K562 (cell line): ENCODE results near the gene KRTAP29-1. TPM values are rescaled to one million over a fixed set of nuclear protein-coding genes. Genes with fewer than 3 reads are reported as not detected.
A peak's percentile ranks its signal among the peaks of the same experiment; 100 is the strongest.

Experiments
- ATAC-seq: fragments of 200-7000 bp; cut with Tn5 transposase; 3 replicates; pipeline ENCODE4 v1.9.1; 2020; ENCODE audit warnings: moderate library complexity
- BruUV-seq: library from RNA; stranded (reverse); fragments of 400-500 nt; replicated peaks from 2 replicates; lab custom pipeline; 2021; lab: Mats Ljungman, UMichigan
- CTCF ChIA-PET: fragments of 300-600 bp; formaldehyde crosslinking; extraction: SDS; loops from one replicate; lab custom pipeline; 2021; ENCODE audit warnings: low intra/inter-chr PET ratio; lab: Yijun Ruan, JAX
- POLR2A ChIA-PET: fragments of 300-600, 350-650 bp; sonication (Branson Sonifier 250); formaldehyde crosslinking; extraction: SDS; loops from one replicate; lab custom pipeline; 2021; ENCODE audit warnings: antibody characterized with exemption, inconsistent platforms; lab: Yijun Ruan, JAX
- DNase-seq, 4 experiments: peaks; one replicate each; pipeline versions ENCODE4 v3.0.0 to v3.0.0-alpha.2; 2011 to 2018; ENCODE audit warnings: low spot score in 3 of 4, mixed read lengths in 3 of 4; ENCODE audit errors: extremely low read depth in 1 of 4
- FAIRE-seq: peaks from 2 replicates; lab custom pipeline; 2011; peaks lifted over from hg19 to GRCh38; lab: Jason Lieb, UNC
- H2AFZ ChIP-seq: 2 replicates; pipeline ENCODE4 v1.6.0; 2011; ENCODE audit warnings: low read depth, low read length, control low read depth, inconsistent platforms
- H3K27ac ChIP-seq: fragments of 200-600 bp; 3 replicates; pipeline ENCODE4 v1.8.0; 2011; ENCODE audit warnings: low read depth, mild to moderate bottlenecking, control low read depth, inconsistent platforms, low read length, moderate library complexity, mixed read lengths; ENCODE audit errors: extremely low read depth
- H3K27me3 ChIP-seq, 2 experiments: fragments of 300-600 bp in 1 of 2; 2 replicates in 1 of 2; 3 replicates in 1 of 2; pipeline versions ENCODE4 v1.6.0 to v1.8.0; 2011; ENCODE audit warnings: inconsistent platforms in 2 of 2, low read length in 2 of 2, mild to moderate bottlenecking in 1 of 2, mixed read lengths in 1 of 2, moderate library complexity in 1 of 2; ENCODE audit not compliant: control insufficient read depth in 2 of 2, insufficient read depth in 2 of 2
- H3K36me3 ChIP-seq: fragments of 300-600 bp; 3 replicates; pipeline ENCODE4 v1.8.0; 2011; ENCODE audit warnings: mild to moderate bottlenecking, low read length, inconsistent platforms; ENCODE audit not compliant: control insufficient read depth, insufficient read depth
- H3K4me1 ChIP-seq, 2 experiments: fragments of 200-600 bp in 1 of 2; replicated peaks in 1 of 2; 2 replicates in 1 of 2; 3 replicates in 1 of 2; pipeline versions ENCODE4 v1.5.1 to v1.8.0; 2011; ENCODE audit warnings: inconsistent platforms in 2 of 2, low read length in 2 of 2, mild to moderate bottlenecking in 1 of 2, mixed read lengths in 1 of 2, moderate library complexity in 1 of 2; ENCODE audit not compliant: control insufficient read depth in 2 of 2, insufficient read depth in 2 of 2
- H3K4me2 ChIP-seq: 2 replicates; pipeline ENCODE4 v1.6.1; 2011; ENCODE audit warnings: low read length, control low read depth, inconsistent platforms, mixed read lengths; ENCODE audit not compliant: insufficient read depth
- H3K4me3 ChIP-seq: fragments of 200-600 bp; sonication (generic), shearing (Covaris generic); 2 replicates; pipeline ENCODE4 v1.5.1; 2016; ENCODE audit warnings: control low read depth, inconsistent platforms
- H3K79me2 ChIP-seq: fragments of 200-600 bp; 3 replicates; pipeline ENCODE4 v1.8.0; 2011; ENCODE audit warnings: low read length, inconsistent platforms; ENCODE audit not compliant: control insufficient read depth, insufficient read depth
- H3K9ac ChIP-seq, 2 experiments: 2 replicates each; pipeline versions ENCODE4 v1.6.0 to v1.6.1; 2011; ENCODE audit warnings: low read depth in 2 of 2, low read length in 2 of 2, control low read depth in 1 of 2, inconsistent platforms in 1 of 2, mild to moderate bottlenecking in 1 of 2, mixed read lengths in 1 of 2; ENCODE audit not compliant: insufficient read depth in 1 of 2
- H3K9me1 ChIP-seq: one replicate; pipeline ENCODE4 v1.6.0; 2011; ENCODE audit warnings: inconsistent platforms, mild to moderate bottlenecking, low read length, moderate library complexity; ENCODE audit not compliant: control insufficient read depth, insufficient read depth
- H3K9me3 ChIP-seq: replicated peaks from 2 replicates; pipeline ENCODE4 v1.5.1; 2011; ENCODE audit warnings: low read depth, low read length, inconsistent platforms; ENCODE audit not compliant: control insufficient read depth, insufficient read depth
- H4K20me1 ChIP-seq: replicated peaks from 2 replicates; pipeline ENCODE4 v1.6.1; 2011; ENCODE audit warnings: low read length, inconsistent platforms, mixed read lengths; ENCODE audit not compliant: control insufficient read depth, insufficient read depth
- ASH1L ChIP-seq: fragments of 450-650 bp; IDR thresholded peaks from 2 replicates; pipeline ENCODE4 v1.6.1; 2018; ENCODE audit warnings: borderline replicate concordance, mild to moderate bottlenecking, low read depth; ENCODE audit not compliant: partially characterized antibody
- E4F1 ChIP-seq: fragments of 250-450 bp; sonication (Bioruptor Pico); IDR thresholded peaks from 2 replicates; pipeline ENCODE4 v1.5.0; 2021; ENCODE audit warnings: mild to moderate bottlenecking, borderline replicate concordance
- HDAC8 ChIP-seq: fragments of 450-650 bp; IDR thresholded peaks from 2 replicates; pipeline ENCODE4 v1.6.1; 2016; ENCODE audit warnings: mild to moderate bottlenecking, missing genetic modification characterization, moderate library complexity, missing compliant biosample characterization
- SIN3B ChIP-seq: fragments of 450-650 bp; IDR thresholded peaks from 2 replicates; pipeline ENCODE4 v1.6.1; 2017; ENCODE audit warnings: low read depth, mild to moderate bottlenecking, moderate library complexity
- SRSF3 ChIP-seq: fragments of 200-400 bp; formaldehyde crosslinking; IDR thresholded peaks from 2 replicates; pipeline ENCODE4 v1.6.1; 2016; ENCODE audit warnings: mild to moderate bottlenecking, low read length, moderate library complexity; ENCODE audit not compliant: insufficient read depth
- USF2 ChIP-seq: sonication (generic); formaldehyde crosslinking; IDR thresholded peaks from 2 replicates; pipeline ENCODE4 v1.5.0; 2020; ENCODE audit warnings: missing genetic modification reagents
- ZKSCAN1 ChIP-seq: fragments of 150-350 bp; IDR thresholded peaks from 2 replicates; pipeline ENCODE4 v1.6.1; 2016; ENCODE audit warnings: low read depth, low read length
- ZNF253 ChIP-seq: fragments of 250-450 bp; sonication (Bioruptor Pico); conservative IDR thresholded peaks from 2 replicates; pipeline ENCODE4 v1.6.1; 2021; ENCODE audit warnings: mild to moderate bottlenecking
- WGBS: fragments of 100-300 bp; shearing (Covaris generic); methylation state at CpG from one replicate; pipeline ENCODE4 v1.1.6; 2016; ENCODE audit warnings: low coverage, mixed read lengths; ENCODE audit not compliant: insufficient coverage; ENCODE audit errors: missing lambda C conversion rate; 5-methylcytosine and 5-hydroxymethylcytosine counted together
- in situ Hi-C: fragments of 300-500 bp; cut with MboI; formaldehyde crosslinking; loops from 4 replicates; pipeline ENCODE4 v1.15.0; 2018; ENCODE audit warnings: inconsistent platforms, mixed read lengths
- intact Hi-C: fragments of 100-400 bp; cut with micrococcal nuclease; formaldehyde crosslinking; loops from 2 replicates; pipeline ENCODE4 v1.14.2; 2022
- polyA plus RNA-seq, 8 experiments: library from polyadenylated mRNA; depleted of rRNA in 4 of 8; stranded (reverse) in 5 of 8; unstranded in 3 of 8; fragments of >200 nt; fragmentation: Nextera tagmentation in 2 of 8; fragmentation: Illumina TruSeq in 1 of 8; extraction: Ambion mirVana in 2 of 8; extraction: Trizol in 1 of 8; gene quantifications; 2 replicates each; pipeline versions ENCODE4 v1.2.1 to v1.2.3, GENCODE V29; 2011 to 2014; ENCODE audit warnings: inconsistent platforms in 1 of 8, missing spikeins in 1 of 8
- total RNA-seq, 7 experiments: library from RNA; depleted of rRNA in 6 of 7; stranded (reverse); fragments of >200 nt in 6 of 7; fragmentation: Illumina TruSeq in 2 of 7; extraction: Trizol in 2 of 7; gene quantifications; 2 replicates each; pipeline versions ENCODE4 v1.2.1 to v1.2.3, GENCODE V29; 2011 to 2021; ENCODE audit warnings: low replicate concordance in 1 of 7

KRTAP29-1 gene
- total and polyA plus RNA-seq, 9 of the 15 experiments (the other 6 are each of a cell fraction or from before 2014, with no cell fraction given), result not detected

- no peak for ATAC-seq
- Histone ChIP-seq H3K4me2 (no peak overlapping the region), H4K20me1 (no peaks in the 10 kb centered on the region), H3K27me3 (no peaks in the 10 kb centered on the region), H3K27ac (no peak overlapping the region), H3K9me1 (no peaks in the 10 kb centered on the region), H3K36me3 (no peaks in the 10 kb centered on the region), H2AFZ (no peak overlapping the region), H3K4me3 (no peak overlapping the region), H3K79me2 (no peaks in the 10 kb centered on the region), H3K9me3 (no peaks in the 10 kb centered on the region), H3K4me1 (no peaks in the 10 kb centered on the region), H3K9ac (no peak overlapping the region)
- intact Hi-C loops (no loop called here), in situ Hi-C loops (no loop called here)
- TF ChIP-seq SIN3B, result no peak
- ChIA-PET POLR2A (no interaction called here), CTCF (no interaction called here)
- no TSS peak for BruUV-seq
- no peak for DNase-seq
- no peak for FAIRE-seq
- no CpG with 5 or more reads among the region's 3 CpGs for WGBS
These were observed 34.9 kb downstream of the KRTAP29-1 start for GRCh38 chr17:41267711-41268110.

GRCh38 chr17:41265078-41265477 lies 37.6 kb downstream of the KRTAP29-1 start, which contains the start of gene KRTAP9-6:
Gene KRTAP9-6 (plus strand): TSS chr17:41265378. CDS start chr17:41265378, 0 bp downstream.
- no peak for FAIRE-seq

More at GRCh38 chr17:41265078-41265477, 37.6 kb downstream of the KRTAP29-1 start, which contains the start of gene KRTAP9-6:
- Histone ChIP-seq H3K36me3 (no peaks in the 10 kb centered on the region), H3K4me3 (no peak within 1 kb of the TSS), H3K4me2 (no peak within 1 kb of the TSS), H3K27me3 (no peaks in the 10 kb centered on the region), H3K9me1 (no peaks in the 10 kb centered on the region), H4K20me1 (no peaks in the 10 kb centered on the region), H3K79me2 (no peaks in the 10 kb centered on the region), H3K4me1 (no peaks in the 10 kb centered on the region), H3K9ac (no peak within 1 kb of the TSS), H3K9me3 (no peaks in the 10 kb centered on the region), H2AFZ (no peak within 1 kb of the TSS), H3K27ac (no peak within 1 kb of the TSS)
- 0% methylated on average over 2 of the region's 2 CpGs for WGBS
- CTCF ChIA-PET, result no interaction called here
- TF ChIP-seq ASH1L (no peak), ZKSCAN1 (no peak), SRSF3 (no peak), USF2 (no peak), E4F1 (CRISPR knock-in tag) (no peak), HDAC8 (no peak), ZNF253 (CRISPR knock-in tag) (no peak)
- in situ Hi-C loops (no loop called here), intact Hi-C loops (no loop called here)
- POLR2A ChIA-PET, result no interaction called here
- ATAC-seq (no peak), DNase-seq (peak in 2 of 4 experiments; percentile 0 to 1)
- BruUV-seq, result no TSS peak
